NB4 (cell line): ENCODE results near the gene CTNNA3.

Source experiments
- CTCF ChIP-seq: IDR thresholded peaks from one replicate; pipeline ENCODE4 v1.5.1; 2012; ENCODE audit warnings: low read depth, low read length
- MAX ChIP-seq: IDR thresholded peaks from 2 replicates; pipeline ENCODE4 v1.6.1; 2011; ENCODE audit warnings: low read depth, low read length
- POLR2A ChIP-seq: IDR thresholded peaks from 2 replicates; pipeline ENCODE4 v1.6.1; 2011; ENCODE audit warnings: mild to moderate bottlenecking; ENCODE audit not compliant: insufficient read length; ENCODE audit errors: extremely low read depth

GRCh38 chr10:66809402-66809801, 886.6 kb downstream of the CTNNA3 start:
- no peak for TF ChIP-seq POLR2A
- no peak for TF ChIP-seq CTCF
- TF ChIP-seq MAX: no peak
